Stimulated activated CD8-positive, alpha-beta memory T cell treated with anti-CD3 and anti-CD28 coated beads, Interleukin-7, amount 100 ng/mL, for 24 hours (primary cell): ENCODE data around the gene HAND1.
A peak's percentile ranks its signal among the peaks of the same experiment; 100 is the strongest.

Source experiments
- DNase-seq: peaks from one replicate; pipeline ENCODE4 v3.0.0-alpha.2; 2020; ENCODE audit warnings: low read depth

The HAND1 gene

DNA sequence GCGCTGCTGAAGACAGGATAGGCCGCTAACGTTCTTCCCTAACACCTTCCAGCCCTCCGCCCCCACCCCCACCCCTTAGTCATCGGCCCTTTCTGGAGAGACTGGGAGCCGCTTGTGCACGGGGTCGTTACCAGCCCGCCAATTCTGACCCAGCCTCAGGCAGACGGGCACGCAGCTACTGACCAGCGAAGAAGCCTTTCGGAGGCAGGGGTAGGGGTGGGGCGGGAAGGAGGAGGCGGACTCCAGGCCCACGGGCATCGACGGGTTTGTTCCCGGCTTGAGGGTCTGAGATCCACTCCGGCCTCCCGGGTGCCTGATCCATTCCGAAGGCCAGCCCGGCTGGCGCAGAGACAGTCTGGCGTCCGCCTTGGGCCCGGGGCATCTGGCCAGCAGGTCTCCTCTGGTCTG lies 729 bp upstream of the HAND1 start:
- no peak for DNase-seq

- no peak for DNase-seq
Observed at GRCh38 chr5:154477382-154478223, 424 bp downstream of the HAND1 start.

- no peak for DNase-seq
Observed at GRCh38 chr5:154476354-154477205, 1.4 kb downstream of the HAND1 start.

- no peak for DNase-seq
Observed at GRCh38 chr5:154475591-154476353, 2.3 kb downstream of the HAND1 start.

- no peak for DNase-seq
Observed at GRCh38 chr5:154474396-154475334, 3.4 kb downstream of the HAND1 start.

DNA sequence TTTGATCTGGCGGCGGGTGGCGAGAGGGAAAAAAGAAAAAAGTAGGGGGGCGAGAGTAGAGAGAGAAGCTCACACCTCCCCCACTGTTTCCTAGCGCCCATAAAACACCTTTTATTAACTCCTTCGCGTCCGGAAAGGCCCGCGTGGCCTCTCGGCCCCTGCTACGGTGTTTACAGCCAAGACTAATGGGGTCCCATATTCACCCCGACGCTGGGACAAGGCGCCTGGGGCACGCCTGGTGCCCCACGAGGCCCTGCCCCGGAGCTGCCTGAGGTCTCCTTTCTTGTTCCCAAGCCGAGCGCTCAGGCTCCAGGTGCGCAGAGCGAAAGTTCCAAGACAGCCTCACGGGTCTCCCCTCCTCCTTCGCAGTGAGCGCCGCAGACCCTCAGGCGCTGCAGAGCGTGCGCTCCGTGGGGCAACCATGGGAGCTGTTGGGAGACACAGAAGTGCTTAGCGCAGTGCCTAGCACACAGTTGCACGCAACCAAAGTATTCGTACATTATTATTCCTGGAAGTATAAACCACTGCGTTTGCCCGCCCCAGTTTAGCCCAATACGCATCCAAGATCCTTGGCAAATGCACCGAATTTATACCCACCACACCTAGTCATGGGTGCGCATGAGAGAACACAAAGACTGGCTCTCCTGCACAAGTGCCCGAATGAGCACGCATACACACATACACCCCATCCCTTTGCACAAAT lies 4.3 kb downstream of the HAND1 start:
- DNase-seq, result no peak

DNA sequence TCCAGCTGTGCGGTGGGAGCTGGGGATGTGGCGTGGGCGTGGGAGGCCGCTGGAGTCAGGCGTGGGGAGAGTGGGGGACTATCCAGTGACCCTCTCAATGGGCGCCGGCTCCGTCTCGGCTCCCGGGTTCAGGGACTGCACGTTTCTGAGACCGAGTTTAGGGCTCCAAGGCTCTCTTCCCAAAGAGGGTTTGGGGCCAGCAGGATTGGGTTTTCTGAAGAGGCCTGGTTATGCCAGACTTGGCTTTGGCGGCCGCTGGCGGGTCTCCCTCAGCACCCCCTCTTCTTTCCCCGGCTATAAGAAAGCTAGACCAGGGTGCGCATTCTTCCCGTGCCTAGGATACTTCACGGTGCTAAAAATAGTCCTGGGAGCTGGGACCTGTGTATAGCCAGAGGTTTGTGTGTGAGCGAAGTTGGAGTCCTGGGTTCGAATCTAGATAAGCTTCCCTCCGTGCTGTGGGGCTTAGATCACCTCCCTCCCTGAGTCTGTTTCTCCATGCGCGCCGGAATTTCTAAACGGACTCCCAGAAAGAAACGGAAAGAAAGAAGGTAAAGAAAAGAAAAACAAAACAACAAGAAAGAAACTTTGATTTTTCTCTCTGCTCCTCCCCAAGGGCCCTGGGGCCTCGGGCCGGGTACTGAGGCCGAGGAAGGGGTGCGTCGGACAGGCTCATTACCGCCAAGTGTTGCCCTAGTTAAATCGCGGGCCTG lies 5.0 kb downstream of the HAND1 start:
- DNase-seq, result no peak

GRCh38 chr5:154470947-154471870 lies 6.8 kb downstream of the HAND1 start:
- no peak for DNase-seq

- no peak for DNase-seq
Observed at GRCh38 chr5:154470137-154470536, 7.9 kb downstream of the HAND1 start.

DNA sequence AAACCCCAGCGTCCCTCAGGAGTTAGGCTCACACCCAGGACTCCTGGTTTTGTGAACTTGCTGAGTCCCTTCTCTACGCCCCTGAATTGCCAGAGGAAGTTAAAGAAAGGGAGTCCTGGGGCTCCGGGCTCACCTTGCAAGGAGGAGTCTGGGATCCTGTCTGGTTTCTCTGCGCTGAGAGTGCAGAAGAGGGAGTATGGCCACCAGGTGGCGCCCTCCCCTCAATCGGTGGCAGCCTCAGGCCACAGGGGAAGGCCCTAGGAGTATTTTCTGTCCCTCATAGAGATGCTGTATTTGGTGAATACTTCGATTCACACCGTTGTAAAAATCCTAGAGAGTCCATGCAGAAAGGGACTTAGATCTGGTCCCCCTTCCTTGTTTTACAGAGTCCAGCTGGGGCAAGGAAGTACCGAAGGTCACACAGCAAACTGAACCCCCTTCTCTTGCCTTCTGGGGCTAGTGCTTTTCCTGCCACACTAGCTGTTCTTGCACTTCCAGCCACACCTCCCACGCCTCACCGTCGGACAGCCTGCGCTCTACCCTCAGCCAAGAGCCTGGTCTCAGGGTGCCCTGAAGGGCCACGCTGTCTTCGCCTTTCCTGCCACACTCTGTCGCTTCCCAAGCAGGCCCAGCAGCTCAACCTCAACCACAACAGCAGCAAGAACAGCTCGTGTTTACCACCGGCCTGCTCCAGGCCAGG lies 10.2 kb downstream of the HAND1 start:
- DNase-seq, result peak; percentile 71

GRCh38 chr5:154466671-154467070 lies 11.4 kb downstream of the HAND1 start:
- no peak for DNase-seq

DNA sequence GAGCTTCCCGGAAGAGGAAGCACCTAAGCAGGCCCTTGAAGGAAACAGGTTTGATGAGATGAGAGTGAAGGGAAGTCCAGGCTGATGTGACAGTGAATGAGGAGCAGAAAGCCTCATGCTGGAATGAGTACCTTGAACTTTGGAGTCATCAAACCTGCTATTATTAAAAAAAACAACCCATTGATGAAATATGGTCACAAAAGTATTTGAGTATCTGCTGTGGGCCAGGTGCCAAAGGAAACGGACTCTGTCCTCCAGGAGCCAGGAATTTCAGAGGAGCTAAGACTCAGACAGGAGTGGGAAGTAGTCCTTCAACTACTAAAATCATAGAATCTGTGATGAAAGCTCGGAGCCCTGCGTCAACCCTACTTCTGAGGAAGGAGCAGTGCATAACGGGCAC lies 11.9 kb downstream of the HAND1 start:
- DNase-seq, result no peak

DNA sequence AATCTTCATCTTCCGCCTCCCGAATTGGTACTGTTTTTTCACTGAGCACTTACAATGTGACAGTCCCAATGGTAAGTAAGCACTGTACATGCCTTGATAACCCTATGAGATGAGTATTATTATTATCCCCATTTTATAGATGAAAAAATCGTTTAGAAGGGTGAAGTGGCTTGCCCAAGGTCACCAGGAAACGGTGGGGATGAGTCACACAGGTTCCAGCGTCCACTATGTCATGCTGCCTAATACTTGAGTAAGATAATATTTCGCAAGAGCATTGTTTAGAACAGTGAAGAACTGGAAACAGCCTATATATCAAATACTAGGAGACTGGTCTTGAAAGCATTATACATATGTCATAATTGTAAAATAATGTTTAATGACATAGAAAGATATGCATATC lies 12.9 kb downstream of the HAND1 start:
- DNase-seq, result no peak

DNA sequence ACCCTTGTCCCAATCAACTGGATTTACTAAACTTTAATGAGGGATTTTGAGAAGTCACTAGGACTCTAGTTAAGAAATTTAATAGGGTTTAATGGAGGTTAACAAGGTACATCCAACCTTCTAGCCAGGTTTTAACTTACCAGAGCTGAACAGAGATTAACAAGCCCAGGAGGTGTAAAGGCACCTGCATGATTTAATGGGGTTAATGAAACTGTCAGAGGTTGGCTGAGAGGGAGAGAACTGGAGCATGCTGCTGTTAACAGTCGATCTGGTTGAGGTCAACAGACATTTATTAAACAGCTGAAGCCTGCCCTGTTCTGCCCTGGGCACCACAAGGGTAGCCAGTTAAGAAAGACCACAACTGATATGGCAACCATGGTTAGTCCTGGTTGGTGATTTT lies 13.6 kb downstream of the HAND1 start:
- DNase-seq, result no peak

DNA sequence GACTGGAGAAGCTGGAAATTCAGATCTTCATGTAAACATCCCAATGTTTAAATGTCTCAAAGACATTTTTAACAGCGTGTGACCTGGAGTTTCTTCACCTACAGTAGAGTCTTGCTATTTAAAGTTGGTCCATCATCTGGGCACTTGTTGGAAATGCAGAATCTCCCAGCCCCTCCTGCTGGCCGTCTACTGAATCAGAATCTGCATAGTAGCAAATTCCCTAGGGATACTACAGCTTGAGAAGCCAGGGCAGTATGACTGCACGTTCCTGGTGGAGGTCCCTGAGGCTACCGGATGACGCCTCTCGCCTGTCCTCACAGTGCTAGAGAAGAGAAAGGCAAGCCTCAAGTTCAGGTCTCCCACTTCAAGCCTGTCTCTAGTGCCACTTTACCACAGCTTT lies 16.5 kb downstream of the HAND1 start:
- DNase-seq, result no peak

DNA sequence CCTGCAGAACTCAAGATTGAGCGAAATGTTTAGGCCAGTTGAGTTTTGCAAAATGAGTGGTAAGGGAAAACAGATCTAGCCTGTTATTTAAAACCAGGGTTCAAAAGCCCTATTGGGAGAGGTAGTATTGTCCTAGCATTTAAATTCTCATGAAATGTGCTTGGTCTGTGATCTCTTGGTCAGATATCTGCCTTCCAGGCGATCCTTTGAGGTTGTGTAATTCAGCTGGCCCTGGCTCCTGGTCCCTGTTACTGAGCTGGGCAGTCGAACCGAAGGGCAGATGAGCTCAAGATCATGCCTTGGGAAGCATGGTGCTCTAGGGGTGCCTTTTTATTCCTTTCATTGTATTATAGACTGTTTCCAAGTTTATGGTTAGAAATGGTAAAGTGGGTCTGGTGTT lies 17.9 kb downstream of the HAND1 start:
- no peak for DNase-seq

DNA sequence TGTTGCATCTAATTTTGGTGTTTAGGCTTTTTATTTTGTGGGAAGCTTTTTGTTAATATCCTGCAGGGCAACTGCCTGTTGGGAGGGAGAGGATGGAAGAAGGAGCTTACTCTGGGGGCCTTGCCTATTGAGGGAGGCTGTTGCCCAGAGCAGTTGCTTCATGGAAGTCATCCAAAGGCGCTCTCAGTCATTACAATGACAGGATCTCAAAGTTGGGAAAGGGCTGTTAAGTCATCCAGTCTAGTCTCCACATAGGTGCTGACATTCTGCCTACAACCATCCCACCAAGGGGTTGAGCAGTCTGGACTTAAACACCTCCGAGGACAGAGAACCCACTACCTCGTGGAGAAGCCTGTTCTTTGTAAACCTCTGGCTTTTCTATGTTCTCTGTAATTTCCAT lies 19.0 kb downstream of the HAND1 start:
- no peak for DNase-seq

GRCh38 chr5:154456540-154456939 lies 21.5 kb downstream of the HAND1 start:
- no peak for DNase-seq
